H1 (cell line): ENCODE data around the gene LIPM.

Source experiments
- ASH2L ChIP-seq: fragments of 200-600, 300-600 bp; sonication (generic); IDR thresholded peaks from one replicate; pipeline ENCODE4 v1.7.1; 2017; ENCODE audit warnings: low read length
- CBX5 ChIP-seq: fragments of 300-800, 300-1000 bp; sonication (generic); IDR thresholded peaks from 2 replicates; pipeline ENCODE4 v1.7.1; 2016; ENCODE audit warnings: antibody characterized with exemption, low read length, low read depth
- CEBPB ChIP-seq: IDR thresholded peaks from 2 replicates; pipeline ENCODE4 v1.6.1; 2012; ENCODE audit warnings: low read depth, low read length
- CHD1 ChIP-seq: IDR thresholded peaks from 2 replicates; pipeline ENCODE4 v1.6.1; 2012; ENCODE audit warnings: low read depth, low read length, improper control_type of control experiment
- CTCF ChIP-seq, 3 experiments: IDR thresholded peaks; 1 replicate in 2 of 3; 2 replicates in 1 of 3; pipeline versions ENCODE4 v1.5.1 to v1.6.1; 2011; ENCODE audit warnings: low read length in 3 of 3, mild to moderate bottlenecking in 3 of 3, inconsistent platforms in 2 of 3, low read depth in 1 of 3, moderate library complexity in 1 of 3; ENCODE audit not compliant: insufficient read depth in 1 of 3; ENCODE audit errors: control extremely low read depth in 1 of 3
- EP300 ChIP-seq, 2 experiments: IDR thresholded peaks; 1 replicate in 1 of 2; 2 replicates in 1 of 2; pipeline ENCODE4 v1.6.1; 2011 to 2012; ENCODE audit warnings: low read depth in 2 of 2, low read length in 2 of 2, mild to moderate bottlenecking in 2 of 2, borderline replicate concordance in 1 of 2, inconsistent platforms in 1 of 2, moderate library complexity in 1 of 2
- EZH2 ChIP-seq: fragments of 200-600 bp; sonication (generic); IDR thresholded peaks from 2 replicates; pipeline ENCODE4 v1.7.1; 2012; ENCODE audit warnings: low read depth, mild to moderate bottlenecking, moderate library complexity, low read length, inconsistent platforms; ENCODE audit not compliant: severe bottlenecking
- POLR2A ChIP-seq, 2 experiments: IDR thresholded peaks; 1 replicate in 1 of 2; 2 replicates in 1 of 2; pipeline ENCODE4 v1.6.1; 2011; ENCODE audit warnings: low read depth in 2 of 2, low read length in 2 of 2, mild to moderate bottlenecking in 2 of 2; ENCODE audit errors: control extremely low read depth in 1 of 2
- SP1 ChIP-seq: IDR thresholded peaks from 2 replicates; pipeline ENCODE4 v1.6.1; 2011; ENCODE audit warnings: low read depth, low read length
- TBP ChIP-seq: IDR thresholded peaks from 2 replicates; pipeline ENCODE4 v1.6.1; 2011; ENCODE audit warnings: low read depth, low read length, improper control_type of control experiment

- no peak for TF ChIP-seq CTCF (IDR thresholded peaks at IDR 0.05; ENCODE audit: control extremely low read depth in 1 of 3, insufficient read depth in 1 of 3, low read depth in 1 of 3, low read length in 3 of 3)
- TF ChIP-seq CEBPB, result no peak
- no peak for TF ChIP-seq ASH2L
- TF ChIP-seq POLR2A (IDR thresholded peaks at IDR 0.05; ENCODE audit: control extremely low read depth in 1 of 2, low read depth in 2 of 2, low read length in 2 of 2), result no peak
- no peak for TF ChIP-seq EZH2
- TF ChIP-seq CBX5, result no peak
- TF ChIP-seq EP300 (IDR thresholded peaks at IDR 0.05; ENCODE audit: borderline replicate concordance in 1 of 2, low read depth in 2 of 2, low read length in 2 of 2), result no peak
- TF ChIP-seq SP1, result no peak
- no peak for TF ChIP-seq CHD1
- TF ChIP-seq TBP, result no peak
These were observed 43.0 kb upstream of the LIPM start, which contains the start of gene LIPN for GRCh38 chr10:88759366-88760101.
